Calu3 (cell line): ENCODE data around the gene COA7. TPM values are rescaled to one million over a fixed set of nuclear protein-coding genes. Genes with fewer than 3 reads are reported as not detected.
"Not testable (repeated sequence)": the region's sequence is repeated elsewhere in the genome, so short reads cannot be mapped to it uniquely, and the experiment has no call there.

Source experiments
- BruUV-seq: library from RNA; stranded (reverse); fragments of 400-500 nt; replicated peaks from 2 replicates; lab custom pipeline; 2021; lab: Mats Ljungman, UMichigan
- CTCF ChIA-PET: fragments of 300-600 bp; sonication (Branson Sonifier 250); formaldehyde crosslinking; loops from one replicate; lab custom pipeline; 2022; ENCODE audit warnings: antibody characterized with exemption; lab: Charles Lee
- DNase-seq: peaks from one replicate; pipeline ENCODE4 v3.0.0; 2022
- H3K27ac Mint-ChIP-seq: one replicate; pipeline ENCODE4 v1.8.0; 2022; ENCODE audit warnings: mixed read lengths; ENCODE audit not compliant: unreplicated experiment
- H3K27me3 Mint-ChIP-seq: one replicate; pipeline ENCODE4 v1.8.0; 2022; ENCODE audit warnings: mixed read lengths; ENCODE audit not compliant: unreplicated experiment
- H3K36me3 Mint-ChIP-seq: one replicate; pipeline ENCODE4 v1.8.0; 2022; ENCODE audit warnings: mild to moderate bottlenecking, moderate library complexity, mixed read lengths; ENCODE audit not compliant: insufficient read depth, unreplicated experiment
- H3K4me1 Mint-ChIP-seq: one replicate; pipeline ENCODE4 v1.8.0; 2022; ENCODE audit warnings: mild to moderate bottlenecking, low read depth, mixed read lengths; ENCODE audit not compliant: unreplicated experiment
- H3K4me3 Mint-ChIP-seq: one replicate; pipeline ENCODE4 v1.8.0; 2022; ENCODE audit warnings: mild to moderate bottlenecking, low read depth, moderate library complexity, mixed read lengths; ENCODE audit not compliant: unreplicated experiment
- H3K9me3 Mint-ChIP-seq: one replicate; pipeline ENCODE4 v1.8.0; 2022; ENCODE audit warnings: low read depth, mixed read lengths; ENCODE audit not compliant: unreplicated experiment
- intact Hi-C: fragments of 100-400 bp; cut with micrococcal nuclease; formaldehyde crosslinking; loops from one replicate; pipeline ENCODE4 v1.10.0; 2022; ENCODE audit not compliant: unreplicated experiment
- total RNA-seq: library from RNA; stranded (reverse); gene quantifications from 2 replicates; pipeline ENCODE4 v1.2.3, GENCODE V29; 2022
- TF ChIP-seq, protein P1 (sequence below): fragments of 200-600 bp; IDR thresholded peaks from one replicate; pipeline ENCODE4 v1.8.0; 2022; ENCODE audit warnings: antibody characterized with exemption; ENCODE audit not compliant: unreplicated experiment

COA7 gene
- total RNA-seq, 1 experiment from 2014 or later: 42.4 TPM

DNA sequence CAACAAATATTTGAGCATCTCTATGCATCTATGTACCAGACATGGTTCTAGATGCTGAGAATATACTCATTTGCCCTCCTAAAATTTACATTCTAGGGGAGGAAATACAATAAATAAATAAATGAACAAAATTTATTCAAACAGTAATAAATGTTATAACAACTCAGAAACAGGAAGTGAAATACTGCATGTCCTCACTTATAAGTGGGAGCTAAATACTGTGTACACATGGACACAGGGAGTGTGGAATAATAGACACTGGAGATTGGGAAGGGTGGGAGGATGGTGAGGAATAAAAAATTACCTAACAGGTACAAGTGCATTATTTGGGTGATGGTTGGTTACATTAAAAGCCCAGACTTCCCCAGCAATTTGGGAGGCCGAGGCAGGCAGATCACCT lies 4.3 kb downstream of the COA7 start:
- intact Hi-C loops: no loop called here
- H3K9me3 Mint-ChIP-seq: peaks cover 2% of the 10 kb centered on the region
- H3K27me3 Mint-ChIP-seq: no peaks in the 10 kb centered on the region
- peaks cover 7% of the 10 kb centered on the region for H3K4me1 Mint-ChIP-seq
- H3K36me3 Mint-ChIP-seq: peaks cover 47% of the 10 kb centered on the region
- BruUV-seq: no TSS peak
- H3K4me3 Mint-ChIP-seq: no peak overlapping the region
- TF ChIP-seq, protein P1, sequence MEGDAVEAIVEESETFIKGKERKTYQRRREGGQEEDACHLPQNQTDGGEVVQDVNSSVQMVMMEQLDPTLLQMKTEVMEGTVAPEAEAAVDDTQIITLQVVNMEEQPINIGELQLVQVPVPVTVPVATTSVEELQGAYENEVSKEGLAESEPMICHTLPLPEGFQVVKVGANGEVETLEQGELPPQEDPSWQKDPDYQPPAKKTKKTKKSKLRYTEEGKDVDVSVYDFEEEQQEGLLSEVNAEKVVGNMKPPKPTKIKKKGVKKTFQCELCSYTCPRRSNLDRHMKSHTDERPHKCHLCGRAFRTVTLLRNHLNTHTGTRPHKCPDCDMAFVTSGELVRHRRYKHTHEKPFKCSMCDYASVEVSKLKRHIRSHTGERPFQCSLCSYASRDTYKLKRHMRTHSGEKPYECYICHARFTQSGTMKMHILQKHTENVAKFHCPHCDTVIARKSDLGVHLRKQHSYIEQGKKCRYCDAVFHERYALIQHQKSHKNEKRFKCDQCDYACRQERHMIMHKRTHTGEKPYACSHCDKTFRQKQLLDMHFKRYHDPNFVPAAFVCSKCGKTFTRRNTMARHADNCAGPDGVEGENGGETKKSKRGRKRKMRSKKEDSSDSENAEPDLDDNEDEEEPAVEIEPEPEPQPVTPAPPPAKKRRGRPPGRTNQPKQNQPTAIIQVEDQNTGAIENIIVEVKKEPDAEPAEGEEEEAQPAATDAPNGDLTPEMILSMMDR: no peak
- DNase-seq: no peak
- no peak overlapping the region for H3K27ac Mint-ChIP-seq
- CTCF ChIA-PET: no interaction called here

GRCh38 chr1:52693351-52693750 lies 4.8 kb downstream of the COA7 start:
- H3K27ac Mint-ChIP-seq, CTCF ChIA-PET: not testable (repeated sequence)
- H3K36me3 Mint-ChIP-seq: peaks cover 49% of the 10 kb centered on the region

GRCh38 chr1:52692697-52693096 lies 5.5 kb downstream of the COA7 start:
- intact Hi-C loops: no loop called here
- Mint-ChIP-seq H3K4me3 (no peak overlapping the region), H3K27ac (no peak overlapping the region), H3K27me3 (no peaks in the 10 kb centered on the region), H3K36me3 (peaks cover 48% of the 10 kb centered on the region), H3K4me1 (peaks cover 7% of the 10 kb centered on the region), H3K9me3 (peaks cover 2% of the 10 kb centered on the region)
- CTCF ChIA-PET: no interaction called here
- no TSS peak for BruUV-seq
- DNase-seq: no peak
- TF ChIP-seq, protein P1: no peak

More at GRCh38 chr1:52693351-52693750, 4.8 kb downstream of the COA7 start:
- DNase-seq, H3K27me3 Mint-ChIP-seq, BruUV-seq, H3K4me1 Mint-ChIP-seq, H3K4me3 Mint-ChIP-seq, intact Hi-C loops, H3K9me3 Mint-ChIP-seq: not testable (repeated sequence)

DNA sequence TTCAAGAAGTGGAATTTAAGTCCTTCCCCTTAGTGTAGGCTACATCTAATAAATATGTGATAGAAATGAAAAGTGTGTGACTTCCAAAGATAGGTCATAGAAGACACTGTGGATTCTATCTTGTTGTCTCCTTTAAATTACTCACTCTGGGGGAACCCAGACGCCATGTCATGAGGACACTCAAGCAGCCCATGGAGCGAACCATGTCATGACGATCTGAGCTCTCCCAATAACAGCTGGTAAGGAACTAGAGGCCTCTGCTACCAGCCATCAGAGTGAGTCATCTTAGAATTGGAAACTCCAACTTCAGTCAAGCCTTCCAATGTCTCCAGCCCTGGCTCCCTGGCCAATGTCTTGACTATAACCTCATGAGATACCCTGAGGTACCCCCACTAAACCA lies 6.3 kb downstream of the COA7 start:
- intact Hi-C loops: no loop called here
- no peak overlapping the region for H3K4me3 Mint-ChIP-seq
- CTCF ChIA-PET: interaction anchor here (0.7 to 1.1 kb wide), 2 partner anchors 17 to 454 kb away, joined by 3 read pairs; no protein-coding TSS in a partner anchor
- H3K36me3 Mint-ChIP-seq: peaks cover 48% of the 10 kb centered on the region
- BruUV-seq: no TSS peak
- no peak overlapping the region for H3K27ac Mint-ChIP-seq
- TF ChIP-seq, protein P1: no peak
- no peak for DNase-seq
- H3K4me1 Mint-ChIP-seq: peaks cover 7% of the 10 kb centered on the region
- no peaks in the 10 kb centered on the region for H3K27me3 Mint-ChIP-seq
- peaks cover 2% of the 10 kb centered on the region for H3K9me3 Mint-ChIP-seq

- BruUV-seq: no TSS peak
- no peak overlapping the region for H3K27ac Mint-ChIP-seq
- H3K4me3 Mint-ChIP-seq: no peak overlapping the region
- H3K9me3 Mint-ChIP-seq: no peaks in the 10 kb centered on the region
- H3K27me3 Mint-ChIP-seq: no peaks in the 10 kb centered on the region
- TF ChIP-seq, protein P1: no peak
- no peaks in the 10 kb centered on the region for H3K4me1 Mint-ChIP-seq
- H3K36me3 Mint-ChIP-seq: peaks cover 60% of the 10 kb centered on the region
- intact Hi-C loops: loop anchor here (5.0 to 10.0 kb wide), 3 partner anchors 135 to 282 kb away; partner anchors contain the start of genes ORC1, PRPF38A and TUT4
- DNase-seq: no peak
- CTCF ChIA-PET: interaction anchor here (1.0 to 1.2 kb wide), 2 partner anchors 9 to 134 kb away, joined by 7 read pairs; partner anchors contain the start of gene TUT4
These were observed 11.3 kb downstream of the COA7 start for GRCh38 chr1:52686830-52687229.
